ENCODE measurements around the gene ZNF783.
A peak's percentile ranks its signal among the peaks of the same experiment; 100 is the strongest.
"Not testable (repeated sequence)": the region's sequence is repeated elsewhere in the genome, so short reads cannot be mapped to it uniquely, and the experiment has no call there.

The ZNF783 gene

DNA sequence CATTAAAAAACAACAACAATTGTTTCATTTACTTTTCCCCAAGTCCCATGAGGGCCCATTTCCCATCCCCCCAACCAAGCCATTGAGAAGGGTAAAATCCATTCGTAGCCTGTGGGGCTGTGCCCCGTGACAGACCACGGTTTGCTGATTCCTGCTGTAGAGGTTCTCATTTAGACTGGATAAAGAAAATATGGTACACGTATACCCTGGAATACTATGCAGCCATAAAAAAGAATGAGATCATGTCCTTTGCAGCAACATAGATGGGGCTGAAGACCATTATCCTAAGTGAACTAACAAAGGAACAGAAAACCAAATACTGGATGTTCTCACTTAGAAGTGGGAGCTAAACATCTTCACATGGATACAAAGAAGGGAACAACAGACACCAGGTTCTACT, 44.9 kb downstream of the ZNF783 start:
- no peak for ATAC-seq

DNA sequence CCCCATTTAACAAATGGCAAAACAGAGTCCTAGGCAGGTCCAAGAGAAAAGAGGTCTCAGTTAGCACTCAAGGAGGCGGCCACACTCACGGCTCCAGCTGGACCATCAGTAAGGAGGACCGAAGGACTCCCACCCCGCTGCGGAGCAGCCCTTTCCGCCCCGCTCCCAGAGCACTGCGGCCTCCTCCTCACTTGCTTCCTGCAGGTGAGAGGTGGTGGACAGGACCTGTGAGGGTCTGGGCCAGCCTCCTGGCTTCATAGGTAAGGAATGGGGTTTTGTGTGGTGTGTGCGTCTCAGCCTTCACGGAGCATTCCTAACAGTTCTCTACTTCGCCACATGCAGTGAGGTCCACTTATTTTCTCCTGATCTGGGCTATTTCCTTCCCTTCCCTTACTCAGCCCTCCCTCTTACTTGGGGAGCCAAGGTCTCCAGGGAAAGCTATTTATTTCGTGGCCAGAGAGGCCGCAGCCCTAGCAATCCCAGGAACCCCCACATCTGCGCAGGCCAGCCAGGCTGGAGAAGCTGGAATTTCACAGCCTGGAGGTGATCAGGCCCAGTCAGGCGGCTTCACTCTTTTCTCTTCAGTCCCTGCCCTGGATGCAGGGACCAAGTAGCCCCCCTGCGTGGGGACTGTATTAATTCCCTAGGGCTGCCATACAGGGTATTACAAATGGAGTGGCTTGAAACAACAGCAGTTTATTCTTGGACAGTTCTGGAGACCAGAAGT, 45.9 kb downstream of the ZNF783 start:
- no peak for ATAC-seq

DNA sequence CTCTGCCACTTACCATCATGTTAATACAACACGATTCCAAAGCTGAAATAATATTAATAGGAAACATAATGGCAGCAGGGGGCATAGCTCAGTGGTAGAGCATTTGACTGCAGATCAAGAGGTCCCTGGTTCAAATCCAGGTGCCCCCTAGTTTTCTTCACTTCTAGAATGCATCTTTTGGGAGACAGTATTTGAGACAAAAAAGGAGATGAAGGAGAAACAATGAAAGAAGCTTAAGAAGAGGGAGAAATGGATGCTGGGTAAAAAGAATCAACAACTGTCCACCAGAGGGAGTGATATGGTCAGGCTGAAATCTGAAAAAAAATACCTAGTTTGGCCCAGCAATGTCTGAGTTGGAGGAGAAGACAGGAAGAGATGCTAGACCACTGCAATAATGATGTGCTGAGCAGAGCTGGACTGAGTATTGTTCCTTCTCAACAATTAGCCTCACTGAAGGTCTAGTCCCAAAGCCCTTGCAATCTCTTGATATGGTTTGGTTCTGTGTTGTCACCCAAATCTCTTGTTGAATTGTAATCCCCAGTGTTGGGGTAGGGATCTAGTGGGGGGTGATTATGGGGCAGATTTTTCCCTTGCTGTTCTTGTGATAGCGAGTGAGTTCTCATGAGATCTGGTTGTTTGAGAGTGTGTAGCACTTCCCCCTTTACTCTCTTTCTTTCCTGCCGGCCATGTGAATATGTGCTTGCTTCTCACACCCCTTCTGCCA, 48.3 kb downstream of the ZNF783 start:
- ATAC-seq: peak; percentile 58 to 63

DNA sequence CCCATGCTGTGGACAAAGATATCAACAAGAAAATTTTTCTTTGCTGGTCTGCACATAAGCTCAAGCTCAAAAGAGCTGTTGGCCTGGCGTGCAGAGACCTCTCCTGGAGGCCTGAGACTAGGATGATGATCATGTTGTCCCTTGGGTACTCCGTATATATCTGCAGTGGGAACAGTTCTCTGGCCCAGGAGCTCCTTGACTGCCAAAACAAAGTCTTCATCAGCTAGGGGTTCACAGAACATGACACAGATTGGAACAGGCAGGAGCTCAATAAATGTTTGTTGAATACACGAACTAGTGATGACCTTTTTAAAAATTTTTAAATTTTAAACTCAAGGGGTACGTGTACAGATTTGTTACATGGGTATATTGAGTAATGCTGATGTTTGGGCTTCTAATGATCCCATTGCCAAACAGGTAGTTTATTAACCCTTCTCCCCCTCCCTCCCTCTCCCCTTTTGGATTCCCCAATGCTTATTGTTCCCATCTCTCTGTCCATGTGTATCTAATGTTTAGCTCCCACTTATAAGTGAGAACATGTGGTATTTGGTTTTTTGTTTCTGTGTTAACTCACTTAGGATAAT, 49.1 kb downstream of the ZNF783 start:
- no peak for ATAC-seq

DNA sequence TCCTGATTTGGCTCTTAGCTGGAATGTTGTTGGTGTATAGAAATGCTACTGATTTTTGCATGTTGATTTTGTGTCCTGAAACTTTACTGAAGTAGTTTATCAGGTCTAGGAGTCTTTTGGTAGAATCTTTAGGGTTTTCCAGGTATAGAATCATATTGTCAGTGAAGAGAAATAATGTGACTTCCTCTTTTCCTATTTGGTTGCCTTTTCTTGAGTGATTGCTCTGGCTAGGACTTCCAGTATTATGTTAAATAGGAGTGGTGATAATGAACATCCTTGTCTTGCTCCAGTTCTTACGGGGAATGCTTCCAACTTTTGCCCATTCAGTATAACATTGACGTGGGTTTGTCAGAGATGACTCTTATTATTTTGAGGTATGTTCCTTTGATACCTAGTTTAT, 52.0 kb downstream of the ZNF783 start:
- ATAC-seq: no peak

DNA sequence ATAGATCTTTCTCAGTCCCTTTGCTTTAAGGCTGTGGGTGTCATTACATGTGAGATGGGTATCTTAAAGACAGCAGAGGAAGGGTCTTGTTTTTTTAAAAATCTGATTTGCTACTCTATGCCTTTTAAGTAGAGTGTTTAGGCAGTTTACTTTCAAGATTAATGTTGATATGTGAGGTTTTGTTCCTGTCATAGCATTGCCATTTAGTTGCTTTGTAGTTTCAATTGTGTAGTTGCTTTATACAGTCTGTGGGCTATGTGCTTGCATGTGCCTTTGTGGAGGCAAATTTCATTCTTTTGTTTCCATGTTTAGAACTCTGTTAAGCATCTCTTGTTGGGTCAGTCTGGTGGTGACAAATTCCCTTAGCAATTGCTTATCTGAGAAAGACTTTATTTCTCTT, 54.6 kb downstream of the ZNF783 start:
- ATAC-seq: no peak

DNA sequence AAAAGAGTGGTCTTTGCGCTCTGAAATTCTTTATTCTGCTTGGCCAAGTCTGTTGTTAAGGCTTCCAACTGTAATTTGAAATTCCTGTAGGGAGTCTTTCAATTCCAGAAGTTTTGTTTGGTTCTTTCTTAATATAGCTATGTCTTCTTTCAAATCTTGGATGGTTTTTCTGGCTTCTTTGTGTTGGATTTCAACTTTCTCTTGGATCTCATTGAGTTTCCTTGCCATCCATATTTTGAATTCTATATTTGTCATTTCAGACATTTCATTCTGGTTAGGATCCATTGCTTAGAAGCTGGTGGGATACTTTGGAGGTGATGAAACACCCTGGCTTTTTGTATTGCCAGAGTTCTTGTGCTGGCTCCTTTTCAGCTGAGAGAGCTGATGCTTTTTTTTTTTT, 55.5 kb downstream of the ZNF783 start:
- no peak for ATAC-seq

DNA sequence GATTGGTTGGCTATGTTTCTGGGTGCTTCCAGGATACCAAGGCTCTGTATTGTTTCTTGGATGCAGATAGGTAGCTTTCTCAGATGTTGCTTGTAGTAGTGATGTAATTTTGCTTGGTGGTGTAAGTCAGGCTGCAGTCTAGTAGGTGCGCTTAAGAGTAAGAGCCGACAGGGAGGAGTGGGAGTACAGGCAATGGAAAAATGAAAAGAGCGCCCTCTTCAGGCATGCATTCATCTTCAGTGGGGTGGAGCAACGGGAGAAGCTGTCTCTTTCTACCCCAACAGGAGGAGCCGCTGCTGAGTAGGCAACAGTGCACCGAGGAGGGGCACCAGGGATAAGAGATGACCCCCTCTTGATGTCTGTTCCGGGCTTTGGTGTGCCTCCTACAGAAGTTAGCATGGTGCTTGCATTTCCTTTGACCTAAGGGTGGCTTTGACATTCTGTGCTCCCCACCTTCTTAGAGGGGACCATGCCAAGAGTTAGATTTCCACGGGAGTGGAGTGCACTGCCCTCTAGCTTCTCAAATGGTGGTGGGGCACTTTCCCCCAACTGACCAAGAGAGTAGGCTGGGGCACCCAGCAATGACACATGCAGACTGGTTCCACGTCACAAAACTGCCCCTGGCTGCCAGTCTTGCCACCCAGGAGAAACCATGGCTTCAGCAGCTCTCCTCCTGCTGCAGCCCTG, 56.1 kb downstream of the ZNF783 start:
- ATAC-seq: no peak

DNA sequence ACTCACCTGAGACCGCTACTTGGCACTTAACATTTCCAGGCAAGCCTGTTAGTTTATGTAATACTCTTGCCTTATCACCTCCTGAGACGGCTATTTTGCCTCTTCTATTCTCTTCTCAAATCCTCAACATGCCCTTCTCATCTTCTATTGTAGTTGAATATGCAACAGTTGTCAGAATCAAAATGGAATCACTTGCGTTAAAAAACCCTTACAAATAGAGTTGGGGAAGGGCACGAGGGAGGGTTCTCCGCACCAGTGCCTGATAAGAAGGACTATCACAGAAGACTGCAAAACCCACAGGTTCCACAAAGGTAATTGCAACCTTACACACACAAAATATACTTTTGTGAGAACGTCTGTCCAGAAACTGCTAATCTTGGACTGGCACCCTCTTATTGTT, 57.4 kb downstream of the ZNF783 start:
- ATAC-seq: no peak

DNA sequence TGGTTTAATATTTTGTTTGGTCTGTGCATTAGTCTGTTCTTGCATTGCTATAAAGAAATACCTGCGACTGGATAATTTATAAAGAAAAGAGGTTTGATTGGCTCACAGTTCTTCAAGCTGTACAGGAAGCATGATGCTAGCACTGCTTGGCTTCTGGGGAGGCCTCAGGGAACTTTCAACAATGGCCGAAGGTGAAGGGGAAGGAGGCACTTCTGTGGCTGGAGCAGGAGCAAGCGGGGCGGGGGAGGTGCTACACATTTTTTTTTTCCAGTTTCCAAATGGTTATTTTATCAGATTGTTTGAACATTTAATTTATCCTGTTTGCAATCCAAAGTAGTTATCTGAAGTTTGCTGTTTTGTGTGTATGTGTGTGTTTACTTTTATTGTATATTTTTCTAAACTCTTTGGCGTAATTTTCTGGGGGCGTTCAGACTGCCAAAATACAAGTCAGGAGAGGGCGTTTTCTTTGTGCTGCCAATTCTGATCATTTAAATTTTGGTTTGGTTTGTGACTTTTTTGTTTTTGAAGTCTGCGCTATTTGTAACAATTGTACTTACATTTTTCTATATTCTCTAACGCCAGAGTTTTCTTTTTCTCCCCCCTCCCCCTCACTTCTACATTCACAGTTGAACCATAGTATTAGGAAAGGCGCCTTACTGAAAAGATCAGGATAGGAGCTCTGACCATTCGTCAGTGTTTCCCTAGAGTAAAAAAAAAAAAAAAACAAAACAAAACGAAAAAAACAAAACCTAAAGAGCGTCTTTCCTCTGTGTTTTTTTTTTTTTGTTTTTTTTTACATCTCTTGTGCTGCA, 58.5 kb downstream of the ZNF783 start:
- no peak for ATAC-seq

DNA sequence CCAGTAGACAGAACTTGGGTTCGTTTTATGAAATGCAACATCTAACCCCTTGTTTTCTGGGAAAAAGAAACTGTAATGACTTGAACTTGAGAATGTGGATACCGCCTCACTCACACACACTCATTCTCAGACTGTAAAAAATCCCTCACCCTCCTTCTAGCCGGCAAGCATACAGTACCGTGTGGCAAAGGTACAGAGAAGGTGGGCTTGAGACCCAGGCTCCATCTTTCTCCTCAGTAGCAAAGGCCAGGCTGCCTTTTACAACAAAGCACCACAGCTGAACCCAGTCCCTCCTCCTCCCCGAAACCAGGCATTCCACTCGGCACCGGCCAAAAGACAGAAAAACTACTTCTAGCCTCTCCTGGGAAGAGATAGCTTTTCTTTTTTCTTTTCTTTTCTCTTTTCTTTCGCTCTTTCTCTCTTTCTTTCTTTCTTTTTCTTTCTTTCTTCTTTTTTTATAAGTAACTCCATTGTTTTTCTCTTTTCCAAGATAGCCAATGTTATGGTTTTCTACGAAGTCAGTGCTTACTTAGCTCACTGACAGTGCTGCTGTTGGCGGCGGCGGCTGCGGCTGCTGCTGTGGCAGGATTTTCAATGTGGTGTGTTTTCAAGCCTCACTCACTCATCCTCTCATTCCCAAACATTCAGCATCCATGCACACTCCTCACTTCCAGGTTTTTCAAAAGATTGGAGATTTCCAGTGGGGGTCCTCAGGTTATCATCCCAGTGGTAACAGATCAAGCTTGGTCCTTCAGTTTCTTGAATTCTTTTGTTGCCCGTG, 59.3 kb downstream of the ZNF783 start:
- ATAC-seq: peak in 1 of 2 donors; percentile 60

DNA sequence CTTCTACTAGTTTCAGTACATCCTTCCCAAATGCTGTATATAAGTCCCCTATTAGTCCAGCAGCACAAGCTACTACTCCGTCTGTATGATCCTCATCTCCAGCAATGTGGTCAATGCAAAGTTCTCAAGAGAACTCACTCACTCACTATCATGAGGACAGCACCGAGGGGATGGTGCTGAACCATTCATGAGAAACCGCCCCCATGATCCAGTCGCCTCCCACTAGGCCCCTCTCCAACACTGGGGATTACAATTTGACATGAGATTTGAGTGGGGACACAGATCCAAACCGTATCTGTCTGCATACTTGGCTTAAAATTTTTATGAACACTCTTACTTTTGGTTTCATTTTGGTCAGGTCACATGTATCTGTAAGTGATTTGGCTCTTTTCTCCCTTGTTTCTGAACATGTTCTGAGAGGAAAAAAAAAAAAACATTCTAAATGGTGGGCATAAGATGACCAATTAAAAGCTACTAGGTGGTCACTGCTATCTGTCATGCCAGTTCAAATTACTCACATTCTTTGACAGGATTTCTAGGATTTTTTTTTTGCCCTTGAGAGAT, 60.1 kb downstream of the ZNF783 start:
- ATAC-seq: peak in 1 of 2 donors; percentile 68

DNA sequence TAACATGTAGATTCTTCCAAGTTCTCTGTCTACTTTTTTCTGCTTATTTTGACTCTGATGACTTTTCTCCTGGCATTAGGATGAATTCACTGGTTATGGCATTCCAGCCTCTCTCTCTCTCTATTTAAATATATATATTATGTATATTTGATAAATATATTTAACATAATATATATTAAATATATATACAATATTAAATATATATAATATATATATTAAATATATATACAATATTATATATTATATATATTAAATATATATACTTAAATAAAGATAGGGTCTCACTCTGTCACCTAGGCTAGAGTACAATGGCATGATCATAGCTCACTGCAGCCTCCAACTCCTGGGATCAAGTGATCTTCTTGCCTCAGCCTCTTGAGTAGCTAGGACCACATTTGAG, 60.7 kb downstream of the ZNF783 start:
- ATAC-seq: no peak

DNA sequence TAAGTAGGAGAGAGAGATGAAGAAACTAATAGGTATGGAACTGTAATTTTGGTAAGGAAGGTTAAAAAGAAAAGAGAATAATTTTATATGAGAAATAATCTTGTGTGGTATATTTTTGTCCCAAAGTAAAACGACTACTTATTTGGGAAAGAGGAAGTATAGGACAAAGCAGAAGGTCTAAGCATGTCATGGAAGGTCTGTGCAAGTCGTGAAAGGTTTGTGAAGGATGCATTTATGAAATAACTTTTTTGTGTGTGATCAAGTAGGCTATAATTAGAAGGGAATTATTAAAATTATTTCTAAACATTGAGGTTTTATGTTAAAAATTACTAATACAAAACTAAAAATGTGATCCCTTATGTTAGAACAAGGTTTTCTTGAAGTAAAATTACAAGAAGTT, 63.3 kb downstream of the ZNF783 start:
- ATAC-seq: no peak

DNA sequence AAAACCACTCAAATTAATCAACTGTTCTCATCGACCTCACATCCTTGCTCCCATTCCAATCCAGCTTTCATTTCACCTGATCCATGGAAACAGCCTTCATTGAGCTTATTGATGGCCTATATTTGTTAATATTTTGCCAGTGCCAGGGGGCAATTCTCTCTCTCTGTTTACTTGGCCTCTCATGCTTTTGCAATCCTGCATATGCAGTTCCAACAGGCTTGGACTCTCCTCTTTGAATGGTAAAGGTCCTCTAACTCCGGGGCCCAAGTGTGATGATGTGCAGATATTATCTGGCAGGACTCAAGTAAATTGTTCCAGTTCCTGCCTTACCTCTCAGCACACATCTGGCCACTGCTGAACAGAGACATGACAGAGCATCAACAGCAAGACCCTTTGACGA, 67.3 kb downstream of the ZNF783 start:
- no peak for ATAC-seq

DNA sequence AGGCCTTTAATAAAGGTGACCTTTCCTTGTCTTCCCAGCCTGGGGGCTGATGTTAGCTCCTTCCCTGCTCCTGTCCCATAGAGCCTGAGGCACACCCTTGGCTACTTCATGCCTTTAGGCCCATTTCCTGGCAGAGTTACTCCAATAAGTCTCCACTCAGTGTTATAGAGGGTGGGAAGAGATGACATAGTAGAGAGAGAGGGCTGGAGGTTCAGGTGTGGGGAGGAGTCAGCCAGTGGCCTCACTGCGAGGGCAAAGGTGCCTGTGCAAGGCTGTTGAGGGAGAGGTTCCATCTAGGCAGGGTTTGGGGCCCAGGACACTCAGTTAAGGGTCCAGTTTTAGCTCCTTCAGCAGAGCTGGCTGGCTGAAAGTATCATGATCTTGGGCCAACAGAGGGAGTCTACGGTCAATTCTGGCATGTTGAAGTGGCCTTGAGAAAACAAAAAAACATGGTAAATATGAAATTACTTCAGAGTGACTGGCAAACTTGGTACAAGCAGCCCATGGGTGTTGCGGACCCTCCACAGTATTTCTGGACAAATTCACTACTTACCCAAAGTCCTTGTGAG, 67.9 kb downstream of the ZNF783 start:
- ATAC-seq: no peak

DNA sequence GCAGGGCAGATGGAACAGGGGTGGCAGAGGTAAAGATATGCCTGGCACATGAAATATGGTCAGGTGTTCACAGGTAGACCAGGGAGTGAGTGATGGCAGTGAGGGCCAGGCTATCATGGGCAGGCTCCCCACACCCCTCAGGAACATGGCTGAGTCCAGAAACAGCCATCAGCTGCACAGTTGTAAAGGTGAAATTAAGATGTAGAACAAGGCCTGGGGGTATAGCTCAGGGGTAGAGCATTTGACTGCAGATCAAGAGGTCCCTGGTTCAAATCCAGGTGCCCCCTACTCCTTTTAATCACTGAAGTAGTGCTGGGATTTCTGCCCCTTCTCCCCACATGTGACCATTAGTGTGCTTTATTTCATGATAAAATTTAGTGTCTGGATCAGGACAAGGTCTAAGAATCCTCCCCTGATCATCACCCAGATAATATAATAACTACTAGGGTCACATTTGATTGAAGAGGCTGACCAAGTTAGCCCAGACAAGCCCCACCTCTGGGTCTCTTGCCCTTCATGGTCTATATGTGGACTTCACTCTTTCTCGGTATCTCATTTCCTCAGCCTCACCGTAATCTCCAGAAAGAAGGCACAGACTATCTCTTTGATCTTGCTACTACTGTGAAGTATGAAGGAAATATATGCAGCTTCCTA, 69.0 kb downstream of the ZNF783 start:
- no peak for ATAC-seq

DNA sequence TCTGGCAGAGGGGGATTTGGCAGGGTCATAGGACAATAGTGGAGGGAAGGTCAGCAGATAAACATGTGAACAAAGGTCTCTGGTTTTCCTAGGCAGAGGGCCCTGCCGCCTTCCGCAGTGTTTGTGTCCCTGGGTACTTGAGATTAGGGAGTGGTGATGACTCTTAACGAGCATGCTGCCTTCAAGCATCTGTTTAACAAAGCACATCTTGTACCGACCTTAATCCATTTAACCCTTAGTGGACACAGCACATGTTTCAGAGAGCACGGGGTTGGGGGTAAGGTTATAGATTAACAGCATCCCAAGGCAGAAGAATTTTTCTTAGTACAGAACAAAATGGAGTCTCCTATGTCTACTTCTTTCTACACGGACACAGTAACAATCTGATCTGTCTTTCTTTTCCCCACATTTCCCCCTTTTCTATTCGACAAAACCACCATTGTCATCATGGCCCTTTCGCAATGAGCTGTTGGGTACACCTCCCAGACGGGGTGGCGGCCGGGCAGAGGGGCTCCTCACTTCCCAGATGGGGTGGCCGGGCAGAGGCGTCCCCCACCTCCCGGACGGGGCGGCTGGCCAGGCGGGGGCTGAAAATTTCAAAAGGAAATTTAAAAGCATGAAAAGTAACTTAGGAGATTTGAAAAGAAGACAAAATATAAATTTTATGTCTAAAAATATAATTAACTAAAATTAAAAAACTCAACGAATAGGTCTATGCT, 70.8 kb downstream of the ZNF783 start:
- ATAC-seq: not testable (repeated sequence)

DNA sequence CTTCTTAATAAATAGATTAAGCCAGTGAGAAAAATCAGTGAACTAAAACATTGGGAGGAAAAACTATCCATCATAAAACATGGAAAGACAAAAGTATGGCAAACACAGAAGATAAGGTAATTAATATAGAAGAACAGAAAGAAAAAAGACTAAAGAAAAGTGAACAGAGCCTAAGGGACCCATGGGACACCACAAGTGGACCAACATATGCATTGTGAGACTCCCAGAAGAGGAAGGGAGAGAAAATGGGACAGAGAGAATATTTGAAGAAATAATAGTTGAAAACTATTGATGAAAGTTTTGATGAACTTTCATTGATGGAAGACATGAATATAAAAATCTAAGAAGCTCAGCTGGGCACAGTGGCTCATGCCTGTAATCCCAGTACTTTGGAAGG, 71.3 kb downstream of the ZNF783 start:
- no peak for ATAC-seq

DNA sequence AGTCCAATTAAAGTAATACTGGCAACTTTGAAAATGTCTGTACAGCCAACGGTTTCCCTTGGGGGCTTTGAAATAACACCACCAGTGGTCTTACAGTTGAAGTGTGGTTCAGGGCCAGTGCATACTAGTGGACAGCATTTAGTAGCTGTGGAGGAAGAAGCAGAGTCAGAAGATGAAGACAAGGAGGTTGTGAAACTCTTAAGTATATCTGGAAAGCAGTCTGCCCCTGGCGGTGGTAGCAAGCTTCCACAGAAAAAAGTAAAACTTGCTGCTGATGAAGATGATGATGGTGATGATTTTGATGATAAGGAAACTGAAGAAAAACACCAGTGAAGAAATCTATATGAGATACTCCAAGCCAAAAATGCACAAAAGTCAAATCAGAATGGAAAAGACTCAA, 72.2 kb downstream of the ZNF783 start:
- no peak for ATAC-seq

All from activated CD4-positive, CD25-positive, alpha-beta regulatory T cell treated with anti-CD3 and anti-CD28 coated beads, Interleukin-2, amount 50 U/mL, for 24 hours (primary cell).